Esophagus (tissue), 2 donors: Measurements from ENCODE around the gene SVEP1. TPM values are rescaled to one million over a fixed set of nuclear protein-coding genes. Genes with fewer than 3 reads are reported as not detected.

Experiments
- H3K27ac ChIP-seq, 2 donors: one replicate each; pipeline ENCODE4 v1.5.1; 2013; ENCODE audit warnings: low read depth in 2 of 2, mild to moderate bottlenecking in 2 of 2, inconsistent platforms in 1 of 2, low read length in 1 of 2, moderate library complexity in 1 of 2
- H3K27me3 ChIP-seq, 2 donors: one replicate each; pipeline ENCODE4 v1.6.1; 2013; ENCODE audit warnings: low read length in 2 of 2, control low read depth in 1 of 2, mild to moderate bottlenecking in 1 of 2; ENCODE audit not compliant: insufficient read depth in 2 of 2, control insufficient read depth in 1 of 2
- H3K36me3 ChIP-seq, 2 donors: one replicate each; pipeline ENCODE4 v1.6.1; 2013; ENCODE audit warnings: low read length in 1 of 2; ENCODE audit not compliant: control insufficient read depth in 2 of 2, insufficient read depth in 2 of 2
- H3K4me1 ChIP-seq, 2 donors: one replicate each; pipeline ENCODE4 v1.6.1; 2013; ENCODE audit warnings: low read length in 1 of 2; ENCODE audit not compliant: control insufficient read depth in 2 of 2, insufficient read depth in 2 of 2
- H3K4me3 ChIP-seq, 2 donors: one replicate each; pipeline ENCODE4 v1.5.1; 2013; ENCODE audit warnings: low read length in 2 of 2, mild to moderate bottlenecking in 2 of 2, low read depth in 1 of 2, moderate library complexity in 1 of 2
- H3K9me3 ChIP-seq, 2 donors: one replicate each; pipeline ENCODE4 v1.6.1; 2013; ENCODE audit warnings: mild to moderate bottlenecking in 2 of 2, low read depth in 1 of 2, low read length in 1 of 2, moderate library complexity in 1 of 2; ENCODE audit not compliant: control insufficient read depth in 2 of 2, insufficient read depth in 1 of 2
- WGBS, 2 donors: extraction: QIAGEN DNeasy Blood & Tissue Kit; methylation state at CpG; one replicate each; pipeline ENCODE4 v1.1.7; 2013; 5-methylcytosine and 5-hydroxymethylcytosine counted together
- polyA plus RNA-seq, 2 donors: library from polyadenylated mRNA; stranded (reverse); fragments of 200-250 nt; gene quantifications; one replicate each; pipeline ENCODE4 v1.2.3, GENCODE V29; 2013
- donor health status: healthy with polysubstance abuse.
- donor health status: Bipolar disorder and iron deficiency.

The SVEP1 gene
- polyA plus RNA-seq, 2 donors = 0.18 to 0.71 TPM

GRCh38 chr9:110465190-110465589 lies 114.4 kb downstream of the SVEP1 start:
- Histone ChIP-seq H3K9me3 (no peaks in the 10 kb centered on the region), H3K36me3 (no peaks in the 10 kb centered on the region), H3K27me3 (no peaks in the 10 kb centered on the region), H3K27ac (no peak overlapping the region), H3K4me3 (no peak overlapping the region), H3K4me1 (no peaks in the 10 kb centered on the region)
- WGBS, 2 donors = 81 to 94% methylated on average over 3 of the region's 3 CpGs

DNA sequence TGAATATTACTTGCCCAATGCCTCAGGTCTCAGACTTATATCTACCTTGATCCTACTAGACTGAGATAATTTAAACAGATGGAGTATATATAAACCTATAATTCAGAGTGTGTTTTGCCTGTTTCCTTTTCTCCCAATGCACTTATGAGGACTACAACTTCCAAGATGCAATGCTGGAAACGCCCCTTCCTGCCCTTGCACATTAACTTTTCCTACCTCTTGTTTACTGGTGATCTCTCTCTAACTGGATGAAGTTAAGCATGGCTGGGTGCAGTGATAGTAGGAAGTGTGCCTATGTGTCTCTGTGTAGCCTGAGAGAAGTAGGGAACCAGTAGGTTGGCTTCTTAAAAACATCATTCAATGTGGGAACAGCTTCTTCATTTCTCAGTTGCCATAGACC lies 115.2 kb downstream of the SVEP1 start:
- WGBS, 2 donors = 77 to 79% methylated on average over 1 of the region's 1 CpG
- Histone ChIP-seq H3K4me1 (no peaks in the 10 kb centered on the region), H3K4me3 (no peak overlapping the region), H3K36me3 (no peaks in the 10 kb centered on the region), H3K27me3 (no peaks in the 10 kb centered on the region), H3K27ac (no peak overlapping the region), H3K9me3 (no peaks in the 10 kb centered on the region)

- no peaks in the 10 kb centered on the region for H3K9me3 ChIP-seq
- 64 to 73% methylated on average over 3 of the region's 3 CpGs for WGBS, 2 donors
Measured at GRCh38 chr9:110463499-110463898, 116.0 kb downstream of the SVEP1 start.

GRCh38 chr9:110457245-110457644 lies 122.3 kb downstream of the SVEP1 start:
- WGBS, 2 donors = 68 to 78% methylated on average over 3 of the region's 3 CpGs
- Histone ChIP-seq H3K36me3 (no peaks in the 10 kb centered on the region), H3K27ac (no peak overlapping the region), H3K4me1 (no peaks in the 10 kb centered on the region), H3K27me3 (no peaks in the 10 kb centered on the region), H3K9me3 (no peaks in the 10 kb centered on the region), H3K4me3 (no peak overlapping the region)

More at GRCh38 chr9:110463499-110463898, 116.0 kb downstream of the SVEP1 start:
- no peaks in the 10 kb centered on the region for H3K36me3 ChIP-seq
- no peak overlapping the region for H3K4me3 ChIP-seq
- H3K4me1 ChIP-seq = no peaks in the 10 kb centered on the region
- H3K27ac ChIP-seq = no peak overlapping the region
- no peaks in the 10 kb centered on the region for H3K27me3 ChIP-seq

GRCh38 chr9:110456681-110457080 lies 122.9 kb downstream of the SVEP1 start:
- Histone ChIP-seq H3K27ac (no peak overlapping the region), H3K27me3 (no peaks in the 10 kb centered on the region), H3K36me3 (no peaks in the 10 kb centered on the region), H3K4me1 (no peaks in the 10 kb centered on the region), H3K4me3 (no peak overlapping the region), H3K9me3 (no peaks in the 10 kb centered on the region)
- WGBS, 2 donors = 0 to 39% methylated on average over 1 of the region's 1 CpG

- Histone ChIP-seq H3K27me3 (no peaks in the 10 kb centered on the region), H3K9me3 (no peaks in the 10 kb centered on the region), H3K27ac (no peak overlapping the region), H3K36me3 (no peaks in the 10 kb centered on the region), H3K4me1 (no peaks in the 10 kb centered on the region), H3K4me3 (no peak overlapping the region)
Measured at GRCh38 chr9:110455860-110456259, 123.7 kb downstream of the SVEP1 start.

- Histone ChIP-seq H3K4me3 (no peak overlapping the region), H3K27ac (no peak overlapping the region), H3K36me3 (no peaks in the 10 kb centered on the region), H3K9me3 (no peaks in the 10 kb centered on the region), H3K4me1 (no peaks in the 10 kb centered on the region), H3K27me3 (no peaks in the 10 kb centered on the region)
- WGBS, 2 donors = 31 to 38% methylated on average over 3 of the region's 3 CpGs
Measured at GRCh38 chr9:110452227-110452801, 127.2 kb downstream of the SVEP1 start.

- H3K27ac ChIP-seq = no peak overlapping the region
- WGBS, 2 donors = 28 to 41% methylated on average over 2 of the region's 2 CpGs
- H3K36me3 ChIP-seq = no peaks in the 10 kb centered on the region
- no peak overlapping the region for H3K4me3 ChIP-seq
- H3K4me1 ChIP-seq = no peaks in the 10 kb centered on the region
- no peaks in the 10 kb centered on the region for H3K27me3 ChIP-seq
- H3K9me3 ChIP-seq = no peaks in the 10 kb centered on the region
Measured at GRCh38 chr9:110451726-110452125, 127.8 kb downstream of the SVEP1 start.

- H3K4me1 ChIP-seq = no peaks in the 10 kb centered on the region
- no peaks in the 10 kb centered on the region for H3K36me3 ChIP-seq
- H3K27me3 ChIP-seq = no peaks in the 10 kb centered on the region
- no peak overlapping the region for H3K27ac ChIP-seq
- H3K4me3 ChIP-seq = no peak overlapping the region
- no peaks in the 10 kb centered on the region for H3K9me3 ChIP-seq
Measured at GRCh38 chr9:110447476-110447875, 132.1 kb downstream of the SVEP1 start.

DNA sequence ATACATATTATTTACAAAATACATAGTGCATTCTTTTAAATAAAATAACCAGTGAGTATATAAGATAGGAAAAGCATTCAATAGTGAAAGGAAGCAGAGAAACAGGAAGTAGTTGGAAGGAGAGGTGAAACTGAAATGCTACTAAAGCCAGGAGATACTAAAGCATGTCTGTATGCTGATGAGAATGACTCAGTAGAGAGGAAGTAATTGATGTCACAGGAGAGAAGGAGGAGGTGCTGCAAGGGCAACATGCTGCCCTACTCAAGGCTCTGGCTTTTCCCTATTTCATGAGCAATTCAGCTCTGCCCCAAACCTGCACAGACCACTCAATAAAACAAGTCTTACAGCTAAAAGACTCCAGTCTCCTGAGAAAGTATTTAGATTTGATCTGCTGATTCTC lies 133.4 kb downstream of the SVEP1 start:
- Histone ChIP-seq H3K27me3 (no peaks in the 10 kb centered on the region), H3K27ac (no peak overlapping the region), H3K4me3 (no peak overlapping the region), H3K4me1 (no peaks in the 10 kb centered on the region), H3K9me3 (no peaks in the 10 kb centered on the region), H3K36me3 (no peaks in the 10 kb centered on the region)
